WTC11 (cell line): ENCODE measurements around the gene MYO9A. TPM values are rescaled to one million over a fixed set of nuclear protein-coding genes. Genes with fewer than 3 reads are reported as not detected.
"Not testable (repeated sequence)": the region's sequence is repeated elsewhere in the genome, so short reads cannot be mapped to it uniquely, and the experiment has no call there.

Source experiments
- ATAC-seq: fragments of 200-7000 bp; cut with Tn5 transposase; 2 replicates; pipeline ENCODE4 v1.10.0; 2021; ENCODE audit warnings: mild to moderate bottlenecking, moderate library complexity
- CTCF ChIA-PET: fragments of 300-600 bp; sonication (Branson Sonifier 250); formaldehyde crosslinking; loops from one replicate; lab custom pipeline; 2021; ENCODE audit warnings: antibody characterized with exemption; lab: Charles Lee
- POLR2A ChIA-PET: fragments of 350-600 bp; sonication (Branson Sonifier 250); formaldehyde crosslinking; loops from one replicate; lab custom pipeline; 2021; ENCODE audit warnings: antibody characterized with exemption; lab: Charles Lee
- DNase-seq: peaks from one replicate; pipeline ENCODE4 v3.0.0; 2021; ENCODE audit warnings: low spot score
- H3K27ac Mint-ChIP-seq: 2 replicates; pipeline ENCODE4 v1.8.0; 2021; ENCODE audit warnings: mixed read lengths
- H3K27me3 Mint-ChIP-seq: 2 replicates; pipeline ENCODE4 v1.8.0; 2021; ENCODE audit warnings: low read depth, mild to moderate bottlenecking, moderate library complexity, mixed read lengths
- H3K36me3 Mint-ChIP-seq: 2 replicates; pipeline ENCODE4 v1.8.0; 2021; ENCODE audit warnings: mixed read lengths
- H3K4me1 Mint-ChIP-seq: 2 replicates; pipeline ENCODE4 v1.8.0; 2022; ENCODE audit warnings: mixed read lengths
- H3K4me3 Mint-ChIP-seq: 2 replicates; pipeline ENCODE4 v1.8.0; 2021; ENCODE audit warnings: mild to moderate bottlenecking, moderate library complexity, mixed read lengths
- H3K9me3 Mint-ChIP-seq: 2 replicates; pipeline ENCODE4 v1.8.0; 2021; ENCODE audit warnings: mixed read lengths
- ARID4B ChIP-seq: sonication (generic); formaldehyde crosslinking; IDR thresholded peaks from 2 replicates; pipeline ENCODE4 v1.8.0; 2023; ENCODE audit warnings: missing genetic modification reagents, mild to moderate bottlenecking, borderline replicate concordance
- ATF1 ChIP-seq: sonication (generic); formaldehyde crosslinking; IDR thresholded peaks from 2 replicates; pipeline ENCODE4 v1.8.1; 2023; ENCODE audit warnings: mild to moderate bottlenecking, moderate library complexity, missing genetic modification reagents
- ATF3 ChIP-seq: sonication (generic); formaldehyde crosslinking; conservative IDR thresholded peaks from 2 replicates; pipeline ENCODE4 v1.8.1; 2022; ENCODE audit warnings: mild to moderate bottlenecking, missing genetic modification reagents
- CBFB ChIP-seq: sonication (generic); formaldehyde crosslinking; IDR thresholded peaks from 2 replicates; pipeline ENCODE4 v1.8.1; 2022; ENCODE audit warnings: mild to moderate bottlenecking, low read depth, missing genetic modification reagents
- CREM ChIP-seq: sonication (generic); formaldehyde crosslinking; IDR thresholded peaks from 2 replicates; pipeline ENCODE4 v1.8.1; 2022; ENCODE audit warnings: mild to moderate bottlenecking, missing genetic modification reagents, moderate library complexity
- FOXJ3 ChIP-seq: sonication (generic); formaldehyde crosslinking; IDR thresholded peaks from 2 replicates; pipeline ENCODE4 v1.9.0; 2021; ENCODE audit warnings: missing genetic modification reagents, mild to moderate bottlenecking, borderline replicate concordance
- JAZF1 ChIP-seq: fragments of 250-450 bp; sonication (Bioruptor Pico); IDR thresholded peaks from 2 replicates; pipeline ENCODE4 v1.9.0; 2021; ENCODE audit warnings: moderate library complexity, mild to moderate bottlenecking, inconsistent platforms
- MAX ChIP-seq: sonication (generic); formaldehyde crosslinking; IDR thresholded peaks from 2 replicates; pipeline ENCODE4 v1.8.0; 2022; ENCODE audit warnings: mild to moderate bottlenecking, missing genetic modification reagents
- NFATC4 ChIP-seq: fragments of 250-450 bp; sonication (Bioruptor Pico); IDR thresholded peaks from 2 replicates; pipeline ENCODE4 v1.9.0; 2021; ENCODE audit warnings: mild to moderate bottlenecking
- NFYB ChIP-seq: sonication (generic); formaldehyde crosslinking; conservative IDR thresholded peaks from 2 replicates; pipeline ENCODE4 v1.8.0; 2022; ENCODE audit warnings: low read depth, missing genetic modification reagents
- OVOL2 ChIP-seq: fragments of 250-450 bp; sonication (Bioruptor Pico); IDR thresholded peaks from 2 replicates; pipeline ENCODE4 v1.9.0; 2021; ENCODE audit warnings: mild to moderate bottlenecking, borderline replicate concordance
- SP1 ChIP-seq: sonication (generic); formaldehyde crosslinking; conservative IDR thresholded peaks from 2 replicates; pipeline ENCODE4 v1.8.1; 2022; ENCODE audit warnings: missing genetic modification reagents
- STAT6 ChIP-seq: sonication (generic); formaldehyde crosslinking; conservative IDR thresholded peaks from 2 replicates; pipeline ENCODE4 v1.8.1; 2023; ENCODE audit warnings: mild to moderate bottlenecking, low read depth, missing genetic modification reagents, moderate library complexity
- USF2 ChIP-seq: sonication (generic); formaldehyde crosslinking; IDR thresholded peaks from 2 replicates; pipeline ENCODE4 v1.8.1; 2023; ENCODE audit warnings: mild to moderate bottlenecking, missing genetic modification reagents, moderate library complexity
- ZBTB43 ChIP-seq: sonication (generic); formaldehyde crosslinking; IDR thresholded peaks from 2 replicates; pipeline ENCODE4 v1.8.1; 2023; ENCODE audit warnings: mild to moderate bottlenecking, missing genetic modification reagents
- ZNF219 ChIP-seq: sonication (generic); formaldehyde crosslinking; IDR thresholded peaks from 2 replicates; pipeline ENCODE4 v1.8.0; 2023; ENCODE audit warnings: missing genetic modification reagents, mild to moderate bottlenecking, borderline replicate concordance
- ZNF425 ChIP-seq: fragments of 250-450 bp; sonication (Bioruptor Pico); conservative IDR thresholded peaks from 2 replicates; pipeline ENCODE4 v1.9.0; 2021; ENCODE audit warnings: mild to moderate bottlenecking
- total RNA-seq: library from RNA; stranded (reverse); gene quantifications from 3 replicates; pipeline ENCODE4 v1.2.3, GENCODE V29; 2021

MYO9A gene
- total RNA-seq, 1 experiment from 2014 or later, result 23.5 TPM

- ChIA-PET POLR2A (no interaction called here), CTCF (interaction anchor here (0.6 to 1.1 kb wide), 5 partner anchors 10 to 103 kb away, joined by 3 to 6 read pairs (median 4); partner anchors contain the start of genes MYO9A and SENP8)
- DNase-seq (no peak), ATAC-seq (no peak)
- Mint-ChIP-seq H3K36me3 (no peaks in the 10 kb centered on the region), H3K4me3 (no peak overlapping the region), H3K9me3 (no peaks in the 10 kb centered on the region), H3K4me1 (0 out of 2 replicates have a peak, but pooled peaks cover 2% of the 10 kb centered on the region), H3K27ac (no peak overlapping the region), H3K27me3 (no peaks in the 10 kb centered on the region)
- TF ChIP-seq ARID4B, result no peak
- TF ChIP-seq CBFB, result no peak
These were observed 43.5 kb downstream of the MYO9A start for GRCh38 chr15:72074335-72075060.

- H3K4me3 Mint-ChIP-seq, H3K27me3 Mint-ChIP-seq, ATAC-seq, DNase-seq, H3K4me1 Mint-ChIP-seq, POLR2A ChIA-PET, H3K27ac Mint-ChIP-seq, CTCF ChIA-PET, H3K36me3 Mint-ChIP-seq, H3K9me3 Mint-ChIP-seq: not testable (repeated sequence)
These were observed 46.5 kb downstream of the MYO9A start for GRCh38 chr15:72071448-72071825.

GRCh38 chr15:72070817-72071447 is 47.0 kb downstream of the MYO9A start:
- ATAC-seq, result no peak
- no peaks in the 10 kb centered on the region for H3K27me3 Mint-ChIP-seq
- POLR2A ChIA-PET, result no interaction called here
- H3K4me3 Mint-ChIP-seq, result no peak overlapping the region
- peaks cover 2% of the 10 kb centered on the region; the same call in 1 of the 2 replicates for H3K4me1 Mint-ChIP-seq
- H3K36me3 Mint-ChIP-seq, result no peaks in the 10 kb centered on the region
- no peak overlapping the region for H3K27ac Mint-ChIP-seq
- CTCF ChIA-PET, result no interaction called here
- no peaks in the 10 kb centered on the region for H3K9me3 Mint-ChIP-seq
- DNase-seq, result no peak
- no peak for TF ChIP-seq SP1
- no peak for TF ChIP-seq JAZF1
- no peak for TF ChIP-seq ZBTB43
- TF ChIP-seq ZNF425 (CRISPR knock-in tag), result no peak
- TF ChIP-seq ATF1, result no peak
- no peak for TF ChIP-seq NFATC4
- TF ChIP-seq STAT6 (CRISPR knock-in tag), result no peak
- TF ChIP-seq USF2 (CRISPR knock-in tag), result no peak
- TF ChIP-seq ATF3 (CRISPR knock-in tag), result no peak
- TF ChIP-seq MAX (CRISPR knock-in tag), result no peak
- TF ChIP-seq CREM (CRISPR knock-in tag), result no peak
- TF ChIP-seq FOXJ3, result no peak
- no peak for TF ChIP-seq OVOL2 (CRISPR knock-in tag)
- no peak for TF ChIP-seq ZNF219
- TF ChIP-seq NFYB (CRISPR knock-in tag), result no peak
